Muscle of back (tissue), 11 donors: Measurements from ENCODE around the gene ATRNL1. TPM values are rescaled to one million over a fixed set of nuclear protein-coding genes. Genes with fewer than 3 reads are reported as not detected.
"Not testable (repeated sequence)": the region's sequence is repeated elsewhere in the genome, so short reads cannot be mapped to it uniquely, and the experiment has no call there.

Source experiments
- DNase-seq, 3 donors: peaks; one replicate each; pipeline versions ENCODE4 v3.0.0 to v3.0.0-alpha.2; 2013
- polyA plus RNA-seq, 10 donors: library from polyadenylated mRNA; unstranded; fragments of 120-200 nt; gene quantifications; one replicate each; pipeline ENCODE4 v1.2.1, GENCODE V29; 2013; ENCODE audit not compliant: insufficient read length in 10 of 10

ATRNL1 gene
- polyA plus RNA-seq, 10 donors = 0.52 to 5.2 (median 1.2) TPM

DNA sequence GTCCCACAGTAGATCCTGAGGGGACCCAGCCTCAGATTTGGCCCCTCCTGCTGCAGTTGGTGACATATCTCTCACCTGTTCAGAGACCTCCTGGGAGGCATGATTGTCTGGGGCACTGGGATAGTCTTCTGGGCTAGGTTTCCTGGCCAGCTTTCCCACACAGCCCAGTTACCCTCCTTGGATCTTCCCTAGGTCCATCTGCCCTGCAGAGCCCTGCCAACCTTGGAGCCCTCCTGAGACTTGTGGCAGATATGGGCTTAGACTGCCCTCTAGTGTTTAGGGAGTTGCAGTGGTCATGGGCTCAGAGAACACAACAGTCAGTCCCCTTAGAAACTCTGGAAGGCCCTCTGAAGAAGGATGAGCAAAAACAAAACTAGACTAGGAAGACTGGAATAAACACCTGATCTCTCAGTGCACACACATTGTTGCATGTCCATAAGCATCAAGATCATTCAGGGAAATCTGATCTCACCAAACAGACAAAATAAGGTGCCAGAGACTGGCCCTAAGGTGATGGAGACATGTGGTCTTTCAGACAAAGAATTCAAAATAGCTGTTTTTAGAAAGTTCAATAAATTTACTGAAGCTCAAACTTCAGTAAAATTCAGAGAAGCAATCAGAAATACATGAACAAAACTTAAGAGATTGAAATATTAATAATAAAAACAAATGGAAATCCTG is 324.6 kb downstream of the ATRNL1 start:
- peak in 1 of 3 donors; percentile 3 for DNase-seq

DNA sequence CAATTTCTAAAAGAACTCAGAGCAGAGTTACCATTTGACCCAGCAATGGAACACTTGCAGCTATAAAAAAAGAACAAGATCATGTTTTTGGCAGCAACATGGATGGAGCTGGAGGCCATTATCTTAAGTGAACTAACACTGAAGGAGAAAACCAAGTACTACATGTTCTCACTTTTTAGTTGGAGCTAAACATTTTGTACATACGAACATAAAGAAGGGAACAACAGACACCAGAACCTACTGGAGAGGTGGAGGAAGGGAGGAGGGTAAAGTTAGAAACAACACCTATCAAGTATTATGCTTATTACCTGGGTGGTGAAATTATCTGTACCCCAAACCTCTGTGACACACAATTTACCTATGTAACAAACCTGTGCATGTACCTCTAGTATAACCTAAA is 329.5 kb downstream of the ATRNL1 start:
- no peak for DNase-seq

DNA sequence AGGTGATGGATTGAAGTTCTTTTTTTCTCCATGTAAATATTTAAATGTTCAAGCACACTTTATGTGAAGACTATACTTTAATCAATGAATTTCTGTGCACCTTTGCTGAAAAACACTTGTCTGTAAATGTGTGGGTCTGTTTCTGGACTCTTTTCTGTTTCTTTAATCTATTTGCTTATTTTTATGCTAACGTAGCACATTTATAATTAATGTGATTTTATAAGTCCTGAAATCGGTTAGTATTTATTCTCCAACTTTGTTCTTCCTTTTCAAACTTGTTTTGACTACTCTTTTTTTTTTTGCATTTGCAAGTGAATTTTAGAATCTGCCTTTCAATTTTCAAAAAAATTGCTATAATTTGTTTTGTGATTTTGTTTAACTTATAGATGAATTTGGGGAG is 334.4 kb downstream of the ATRNL1 start:
- no peak for DNase-seq

DNA sequence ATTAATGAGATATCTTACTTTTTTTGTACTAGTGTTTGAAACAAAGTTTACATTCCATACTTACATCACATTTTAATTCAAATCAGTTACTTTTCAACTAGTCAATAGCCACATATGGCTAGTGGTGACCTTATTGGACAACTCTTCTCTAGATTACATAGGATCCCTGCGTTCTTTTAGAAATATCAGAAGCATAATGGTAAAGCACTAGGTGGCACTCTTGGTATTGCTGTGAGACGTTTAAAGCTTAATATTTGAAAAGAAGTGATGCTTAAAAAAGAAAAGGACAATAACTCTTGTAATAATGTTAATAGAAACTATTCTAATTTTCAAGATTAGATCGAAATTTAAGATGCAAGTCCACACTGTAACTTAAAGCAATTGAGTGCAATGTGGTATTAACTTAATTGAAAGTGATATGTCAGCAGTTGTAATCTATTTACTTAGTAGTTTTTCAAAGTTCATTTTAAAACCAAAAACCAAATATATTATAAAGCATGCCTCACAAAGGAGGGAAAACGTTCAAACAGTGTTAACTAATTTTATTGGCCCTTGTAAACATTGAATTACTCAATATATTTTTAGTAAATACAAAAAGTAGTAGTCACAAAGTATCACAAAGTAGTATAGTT is 339.1 kb downstream of the ATRNL1 start:
- peak; percentile 3 to 39 (median 15) for DNase-seq

DNA sequence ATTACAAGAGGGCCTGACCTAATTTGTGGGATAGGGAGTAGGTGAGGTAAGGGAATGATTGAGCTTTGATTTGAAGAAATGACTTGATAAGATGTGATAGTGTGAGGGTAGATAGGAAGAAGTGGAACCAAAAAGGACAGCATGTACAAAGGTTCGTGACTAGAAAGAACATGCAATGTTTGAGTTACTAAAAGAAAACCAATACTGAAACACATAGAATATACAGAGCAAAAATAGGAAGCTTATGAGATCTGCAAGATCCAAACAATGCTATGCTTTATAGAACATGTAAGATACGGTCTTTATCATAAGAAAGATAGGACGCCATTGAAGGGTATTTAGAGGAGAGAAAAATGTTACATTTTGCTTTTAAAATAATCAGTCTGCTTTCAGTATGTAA is 343.8 kb downstream of the ATRNL1 start:
- no peak for DNase-seq

DNA sequence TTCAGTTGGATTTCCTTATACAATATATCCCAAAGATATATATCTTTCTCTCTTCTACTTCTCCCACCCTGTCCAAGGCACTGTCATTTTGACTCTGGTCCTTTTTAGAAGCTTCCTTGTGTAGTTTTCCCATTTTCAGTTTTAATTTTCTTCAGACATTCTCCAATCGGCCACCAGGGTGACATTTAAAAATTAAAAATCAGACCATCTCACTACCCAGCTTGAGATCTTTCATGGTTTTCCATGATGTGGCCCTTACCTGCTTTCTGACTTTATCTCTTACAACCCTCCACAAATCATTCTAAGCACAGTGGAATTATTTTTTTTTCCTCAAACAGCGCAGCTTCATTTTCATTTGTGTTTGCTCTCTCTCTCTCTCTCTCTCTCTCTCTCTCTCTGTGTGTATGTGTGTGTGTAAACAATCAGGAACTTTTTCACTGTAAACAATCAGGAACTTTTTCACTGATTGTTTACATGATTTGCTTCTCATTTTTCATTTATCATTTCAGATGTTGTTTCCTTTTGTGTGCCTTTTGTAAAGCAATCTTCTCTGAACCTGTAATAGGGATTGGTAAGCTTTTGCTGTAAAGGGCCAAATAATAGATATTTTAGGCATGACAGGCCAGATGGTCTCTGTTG is 348.9 kb downstream of the ATRNL1 start:
- DNase-seq = no peak

DNA sequence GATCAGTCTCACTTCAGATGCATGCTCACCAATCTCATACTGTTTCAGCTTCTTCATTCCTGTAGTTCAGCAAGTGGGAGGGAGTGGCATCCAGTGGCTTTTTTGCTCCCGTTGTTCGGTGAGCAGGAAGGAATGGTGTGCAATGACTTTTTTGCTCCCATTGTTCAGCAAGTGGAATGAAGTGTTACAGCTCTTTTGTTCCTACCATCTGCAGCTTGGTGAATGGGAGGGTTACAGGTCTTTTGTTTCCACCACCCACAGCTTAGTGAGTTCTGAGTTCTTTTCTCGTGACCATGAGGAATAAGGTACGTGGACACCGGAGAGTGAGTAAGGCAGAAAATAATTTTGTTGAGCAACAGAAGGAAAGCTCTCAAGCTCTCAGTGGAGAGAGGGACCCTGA is 363.6 kb downstream of the ATRNL1 start:
- DNase-seq = no peak

DNA sequence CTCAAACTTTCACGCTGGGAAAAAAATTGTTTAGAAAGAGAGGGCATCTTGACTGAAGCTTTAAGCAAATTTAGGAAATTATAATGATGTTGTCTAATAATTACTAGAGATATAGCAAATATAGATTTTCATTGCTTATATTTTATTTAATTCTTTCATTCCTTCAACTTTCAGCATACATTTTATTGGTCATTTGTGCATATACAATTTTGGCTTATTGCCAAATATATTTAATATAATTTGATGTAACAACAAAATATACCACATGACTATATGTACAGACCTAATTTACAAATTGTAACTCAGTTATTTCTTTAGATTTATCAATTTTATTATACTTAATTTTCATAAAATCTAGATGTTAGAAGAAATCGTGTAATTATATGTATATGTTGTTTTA is 390.1 kb downstream of the ATRNL1 start:
- no peak for DNase-seq

DNA sequence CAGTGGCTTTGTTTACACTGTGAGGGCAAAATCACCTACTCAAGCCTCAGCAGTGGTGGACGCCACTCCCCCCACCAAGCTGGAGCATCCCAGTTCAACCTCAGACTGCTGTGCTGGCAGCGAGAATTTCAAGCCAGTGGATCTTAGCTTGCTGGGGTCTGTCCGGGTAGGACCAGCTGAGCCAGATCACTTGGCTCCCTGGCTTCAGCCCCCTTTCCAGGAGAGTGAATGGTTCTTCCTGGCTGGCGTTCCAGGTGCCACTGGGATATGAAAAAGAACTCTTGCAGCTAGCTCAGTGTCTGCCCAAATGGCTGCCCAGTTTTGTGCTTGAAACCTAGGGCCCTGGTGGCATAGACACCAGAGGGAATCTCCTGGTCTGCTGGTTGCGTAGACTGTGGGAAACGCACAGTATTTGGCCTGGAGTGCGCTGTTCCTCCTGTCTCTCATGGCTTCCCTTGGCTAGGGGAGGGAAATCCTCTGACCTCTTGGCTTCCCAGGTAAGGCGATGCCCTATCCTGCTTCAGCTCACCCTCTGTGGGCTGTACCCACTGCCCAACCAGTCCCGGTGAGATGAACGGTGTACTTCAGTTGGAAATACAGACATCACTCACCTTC is 398.5 kb downstream of the ATRNL1 start:
- no peak for DNase-seq

DNA sequence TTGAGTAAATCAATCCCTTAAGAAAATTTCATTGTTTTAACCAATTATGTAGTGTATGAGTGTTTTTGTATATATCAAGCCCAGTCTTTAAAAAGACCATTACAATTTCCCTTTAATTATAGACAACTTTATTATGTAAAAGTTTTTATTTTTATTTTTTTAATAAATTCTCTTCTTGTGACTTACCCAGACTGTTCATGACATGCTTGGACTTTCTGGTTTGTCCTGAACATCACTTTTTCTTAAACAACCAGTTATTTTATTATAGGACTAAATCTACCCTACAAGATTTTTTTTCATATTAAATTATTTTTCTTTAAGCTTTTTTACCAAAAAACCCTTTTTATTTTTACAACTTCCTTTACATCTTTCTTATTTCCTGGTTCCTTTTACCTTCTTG is 410.4 kb downstream of the ATRNL1 start:
- no peak for DNase-seq

DNA sequence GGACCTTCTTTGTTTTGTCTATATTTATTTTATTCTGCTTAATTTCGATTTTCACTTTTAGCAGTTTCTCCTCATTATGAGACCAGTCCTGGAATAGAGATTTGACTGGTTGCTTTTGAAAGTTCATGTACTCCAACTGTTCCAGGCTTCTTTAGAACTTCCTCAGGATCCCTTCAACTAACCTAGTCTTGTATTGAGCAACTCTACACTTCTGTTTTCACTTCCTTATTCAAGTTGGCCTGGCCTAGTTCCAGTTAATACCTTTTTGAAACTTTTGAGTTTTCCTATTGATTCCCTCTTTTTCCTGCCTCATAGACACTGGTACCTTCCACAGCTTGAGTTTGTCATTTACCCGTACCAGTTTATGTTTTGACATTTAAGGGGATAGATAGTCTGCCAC is 421.7 kb downstream of the ATRNL1 start:
- no peak for DNase-seq

DNA sequence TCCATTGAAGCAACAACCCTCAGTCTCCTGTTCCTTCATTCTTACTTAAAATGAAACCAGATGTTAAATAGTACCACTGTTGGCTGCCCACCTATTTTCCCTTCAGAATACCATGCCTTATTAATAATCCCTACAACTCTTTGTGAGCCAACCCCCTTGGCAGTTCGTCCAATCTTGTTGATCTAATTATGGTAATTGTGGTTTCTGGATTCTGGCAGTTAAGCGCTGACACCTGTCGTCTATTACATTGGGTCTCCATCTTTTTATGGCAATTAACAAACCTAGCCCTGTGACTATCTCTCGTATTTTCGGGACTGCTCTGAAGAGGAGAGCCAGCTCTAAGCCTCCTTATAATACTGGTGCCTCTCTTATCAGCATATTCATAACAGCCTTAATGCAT is 432.0 kb downstream of the ATRNL1 start:
- DNase-seq = no peak

DNA sequence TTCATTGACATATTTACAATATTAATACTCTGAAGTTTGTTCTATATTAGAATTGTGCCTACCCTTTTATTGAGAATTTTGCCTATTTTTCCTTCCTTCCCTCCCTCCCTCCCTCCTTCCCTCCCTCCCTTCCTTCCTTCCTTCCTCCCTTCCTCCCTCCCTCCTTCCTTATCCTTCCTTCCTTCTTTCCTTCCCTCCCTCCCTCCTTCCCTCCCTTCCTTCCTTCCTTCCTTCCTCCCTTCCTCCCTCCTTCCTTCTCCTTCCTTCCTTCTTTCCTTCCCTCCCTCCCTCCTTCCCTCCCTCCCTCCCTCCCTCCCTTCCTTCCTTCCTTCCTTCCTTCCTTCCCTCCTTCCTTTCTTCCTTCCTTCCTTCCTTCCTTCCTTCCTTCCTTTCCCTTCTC is 434.5 kb downstream of the ATRNL1 start:
- not testable (repeated sequence) for DNase-seq

DNA sequence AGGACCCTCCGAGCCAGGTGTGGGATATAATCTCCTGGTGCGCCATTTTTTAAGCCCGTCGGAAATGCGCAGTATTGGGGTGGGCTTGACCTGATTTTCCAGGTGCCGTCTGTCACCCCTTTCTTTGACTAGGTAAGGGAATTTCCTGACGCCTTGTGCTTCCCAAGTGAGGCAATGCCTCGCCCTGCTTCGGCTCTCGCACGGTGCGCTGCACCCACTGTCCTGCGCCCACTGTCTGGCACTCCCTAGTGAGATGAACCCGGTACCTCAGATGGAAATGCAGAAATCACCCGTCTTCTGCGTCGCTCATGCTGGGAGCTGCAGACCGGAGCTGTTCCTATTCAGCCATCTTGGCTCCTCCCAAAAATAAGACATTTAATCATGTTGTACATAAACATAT is 443.2 kb downstream of the ATRNL1 start:
- DNase-seq = not testable (repeated sequence)

DNA sequence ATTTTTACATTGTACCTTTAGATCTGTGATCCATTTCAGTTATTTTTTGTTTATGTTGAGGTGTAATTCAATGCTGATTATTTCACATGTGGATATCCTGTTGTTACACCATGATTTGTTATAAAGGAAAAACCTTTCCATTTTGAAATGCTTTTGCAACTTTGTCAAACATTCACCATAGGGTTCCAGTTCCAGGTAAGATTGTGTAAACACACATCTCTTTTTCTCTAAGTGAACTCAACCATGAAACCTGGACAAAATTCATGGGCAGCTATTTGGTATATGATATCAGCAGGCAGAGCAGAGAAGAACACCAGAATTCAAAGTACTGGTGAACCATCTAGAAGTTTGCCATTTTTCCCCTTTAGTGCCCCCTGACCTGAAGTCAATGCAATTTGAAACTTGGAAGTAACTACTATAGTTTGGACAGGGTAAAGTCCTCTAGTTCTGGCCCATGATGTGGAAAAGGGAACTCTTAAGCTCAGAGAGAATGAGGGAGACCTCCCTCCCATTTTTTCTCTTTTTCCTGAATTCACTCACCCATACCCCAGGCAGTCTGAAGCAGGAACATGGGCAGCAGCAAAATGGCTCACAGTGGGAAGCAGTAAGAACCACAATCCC is 446.1 kb downstream of the ATRNL1 start:
- no peak for DNase-seq

DNA sequence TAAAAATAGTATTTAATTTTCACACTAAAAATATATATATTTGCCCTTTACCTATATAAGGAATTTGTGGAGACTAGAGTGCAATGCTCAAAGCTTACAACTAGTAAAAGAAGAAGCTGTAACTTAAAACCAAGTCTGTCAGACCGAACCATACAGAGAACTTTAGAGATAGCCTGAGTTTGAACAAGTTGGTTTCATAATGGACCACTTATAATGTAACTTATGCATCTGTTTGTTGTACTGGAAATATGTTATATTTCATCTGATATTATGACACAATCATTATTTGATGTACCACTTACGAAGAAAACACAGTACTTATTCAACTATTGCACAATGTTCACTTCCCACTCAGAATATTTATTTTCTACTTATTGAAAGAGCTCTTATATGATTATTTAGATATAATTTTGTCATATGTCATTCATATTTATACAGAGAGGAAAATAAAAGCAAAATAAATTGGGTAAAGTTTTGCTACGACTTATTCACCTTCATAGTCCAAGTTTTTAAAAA is 462.8 kb downstream of the ATRNL1 start:
- DNase-seq = no peak

DNA sequence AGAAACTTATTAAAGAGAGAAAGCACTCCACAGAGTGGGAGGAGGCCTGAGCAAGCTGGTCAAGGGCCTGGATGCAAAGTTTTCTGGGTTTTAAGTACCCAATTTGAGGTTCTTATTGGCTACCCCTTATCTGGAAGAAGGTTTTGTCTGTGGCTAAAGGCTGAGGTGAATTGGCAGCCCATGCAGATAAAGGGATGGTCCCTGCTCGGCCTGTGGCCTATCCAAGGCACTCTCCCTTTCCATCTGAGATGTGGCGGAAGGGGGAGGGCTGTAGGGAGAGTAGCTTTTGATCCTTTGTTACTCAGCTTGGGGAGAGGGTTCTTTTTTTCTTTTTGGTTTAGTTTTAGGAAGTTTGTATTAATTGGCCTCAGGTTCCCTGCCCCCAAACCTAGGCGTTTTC is 465.1 kb downstream of the ATRNL1 start:
- DNase-seq = no peak

DNA sequence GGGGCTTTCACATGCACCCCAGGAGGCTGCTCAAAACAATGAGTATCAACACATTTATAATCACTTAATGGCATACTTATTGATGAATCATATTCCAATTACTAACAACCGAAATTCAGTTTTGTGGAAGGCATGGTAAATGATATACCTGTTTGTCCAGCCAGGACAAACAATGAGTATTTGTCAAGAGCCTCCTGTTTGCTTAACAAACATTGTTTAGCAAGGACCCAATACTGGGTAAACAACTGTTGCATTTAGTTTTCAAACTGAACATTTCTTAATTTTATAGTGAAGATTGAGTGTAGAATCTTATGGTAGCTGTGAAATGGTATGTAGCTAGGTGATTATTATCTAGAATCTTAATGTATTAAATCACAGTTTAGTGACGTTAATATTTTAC is 473.7 kb downstream of the ATRNL1 start:
- DNase-seq = no peak

DNA sequence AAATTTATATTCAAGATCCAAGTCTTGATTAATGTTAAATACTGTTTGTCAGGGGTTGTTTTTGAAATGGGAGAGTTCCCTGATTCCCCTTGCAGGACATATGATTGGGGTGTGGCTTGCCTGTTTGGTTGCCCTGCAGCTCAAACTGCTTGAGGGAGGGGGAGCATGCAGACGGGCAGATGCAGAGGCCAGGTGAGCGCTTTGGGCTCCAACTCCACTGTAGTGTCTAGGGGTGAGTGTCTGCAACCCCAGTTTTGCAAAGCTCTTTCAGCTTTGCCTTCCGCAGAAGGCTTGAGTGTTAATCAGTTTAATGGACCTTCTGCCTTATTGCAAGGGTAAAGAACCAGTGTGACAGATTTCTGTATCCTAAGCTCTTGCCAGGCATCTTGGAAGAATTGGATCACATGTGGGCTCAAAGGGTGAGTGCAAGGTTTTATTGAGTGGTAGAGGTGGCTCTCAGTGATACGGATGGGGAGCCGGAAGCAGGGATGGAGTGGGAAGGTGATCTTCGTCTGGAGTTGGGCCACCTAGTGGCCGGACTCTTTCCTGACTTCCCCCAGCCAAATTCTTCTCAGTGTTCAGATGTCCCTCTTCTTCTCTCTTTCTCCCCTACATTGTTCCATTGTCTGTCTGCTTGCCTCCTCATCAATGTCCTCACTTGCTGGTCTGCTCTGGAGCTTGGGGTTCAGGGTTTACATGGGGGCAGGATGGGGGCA is 479.7 kb downstream of the ATRNL1 start:
- no peak for DNase-seq

DNA sequence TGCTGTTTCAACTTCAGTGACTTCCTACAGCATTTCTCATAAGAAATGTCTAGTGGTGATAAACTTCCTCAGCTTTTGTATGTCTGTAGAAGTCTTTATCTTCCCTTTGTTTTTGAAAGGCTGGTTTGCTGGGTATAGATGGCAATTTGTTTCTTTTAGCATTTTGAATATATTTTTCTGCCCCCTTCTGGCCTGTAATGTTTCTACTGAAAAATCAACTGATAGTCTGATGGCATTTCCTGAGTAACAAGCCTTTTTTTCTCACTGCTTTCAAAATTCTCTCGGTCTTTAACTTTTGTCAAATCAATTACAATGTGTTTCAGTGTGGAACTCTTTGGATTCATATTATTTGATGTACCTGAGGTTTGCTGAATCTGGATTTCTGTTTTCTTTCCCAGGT is 487.1 kb downstream of the ATRNL1 start:
- DNase-seq = no peak

DNA sequence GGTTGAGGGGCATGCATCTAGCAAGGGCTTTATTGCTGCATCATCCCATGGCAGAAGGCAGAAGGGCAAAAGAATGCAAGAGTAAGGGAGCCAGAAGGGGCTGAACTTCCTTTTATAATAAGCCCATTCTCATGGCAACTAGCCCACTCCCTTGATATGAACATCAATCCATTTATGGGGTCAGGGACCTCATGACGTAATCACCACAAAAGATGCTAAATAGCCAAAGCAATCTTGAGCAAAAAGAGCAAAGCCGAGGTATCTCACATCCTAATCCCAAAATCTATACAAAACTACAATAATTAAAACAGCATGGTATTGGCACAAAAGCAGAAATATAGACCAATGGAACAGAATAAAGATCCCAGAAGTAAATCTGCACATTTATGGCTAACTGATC is 499.9 kb downstream of the ATRNL1 start:
- DNase-seq = no peak

DNA sequence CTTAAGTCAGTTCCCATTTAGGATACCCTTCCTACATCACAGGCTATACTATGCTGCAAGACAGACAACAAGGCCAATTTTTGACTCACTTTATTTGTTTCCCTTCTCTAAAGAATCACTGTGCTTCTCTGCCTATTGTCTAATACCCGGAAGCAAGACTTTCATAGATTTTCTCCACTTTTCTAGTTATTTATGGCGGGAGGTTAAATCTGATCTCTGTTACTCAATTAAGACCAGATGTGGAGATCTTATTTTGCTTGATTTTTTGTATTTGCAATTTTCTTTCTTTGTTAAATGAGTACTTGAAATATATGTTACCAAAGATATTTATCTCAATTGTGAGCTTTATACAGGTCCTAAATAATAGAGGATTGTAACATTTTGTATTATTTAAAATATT is 511.5 kb downstream of the ATRNL1 start:
- peak in 1 of 3 donors; percentile 14 for DNase-seq
